Mucosa of gallbladder (tissue), 1 donor: Measurements from ENCODE around the gene MAPK8IP2. TPM values are rescaled to one million over a fixed set of nuclear protein-coding genes. Genes with fewer than 3 reads are reported as not detected.
"Not testable (repeated sequence)": the region's sequence is repeated elsewhere in the genome, so short reads cannot be mapped to it uniquely, and the experiment has no call there.

ENCODE experiments used
- DNase-seq: peaks from one replicate; pipeline ENCODE4 v3.0.0-alpha.2; 2020; ENCODE audit warnings: low spot score
- total RNA-seq: library from RNA; stranded (reverse); gene quantifications from one replicate; pipeline ENCODE4 v1.2.1, GENCODE V29; 2021
- donor health status: DM: no; HTN: no; CAD: no.

Gene MAPK8IP2
- total RNA-seq, 1 donor from 2014 or later: 0.89 TPM

- DNase-seq: no peak
Measured at GRCh38 chr22:50635591-50635990, 35.0 kb downstream of the MAPK8IP2 start.

- not testable (repeated sequence) for DNase-seq
Measured at GRCh38 chr22:50640296-50640695, 39.7 kb downstream of the MAPK8IP2 start.

GRCh38 chr22:50640857-50641647 is 40.5 kb downstream of the MAPK8IP2 start:
- DNase-seq: no peak

- no peak for DNase-seq
Measured at GRCh38 chr22:50641696-50642607, 41.4 kb downstream of the MAPK8IP2 start.

- DNase-seq: not testable (repeated sequence)
Measured at GRCh38 chr22:50643021-50643820, 42.6 kb downstream of the MAPK8IP2 start.

GRCh38 chr22:50643821-50644101 is 43.2 kb downstream of the MAPK8IP2 start:
- DNase-seq: not testable (repeated sequence)

GRCh38 chr22:50653256-50653655 is 52.7 kb downstream of the MAPK8IP2 start:
- DNase-seq: no peak

GRCh38 chr22:50654664-50655063 is 54.1 kb downstream of the MAPK8IP2 start:
- DNase-seq: not testable (repeated sequence)

- DNase-seq: no peak
Measured at GRCh38 chr22:50656122-50657070, 55.8 kb downstream of the MAPK8IP2 start.

- DNase-seq: no peak
Measured at GRCh38 chr22:50657925-50658324, 57.3 kb downstream of the MAPK8IP2 start.

- not testable (repeated sequence) for DNase-seq
Measured at GRCh38 chr22:50659711-50660110, 59.1 kb downstream of the MAPK8IP2 start.

- DNase-seq: no peak
Measured at GRCh38 chr22:50660306-50660705, 59.7 kb downstream of the MAPK8IP2 start.

Other genes starting within 250 kb of the MAPK8IP2 start
- gene SBF1, start 125.8 kb upstream of the MAPK8IP2 start, total RNA-seq: 95.8 TPM
- gene ADM2, start 119.2 kb upstream of the MAPK8IP2 start, total RNA-seq: 5.1 TPM
- 1.6 TPM for gene MIOX, start 113.9 kb upstream of the MAPK8IP2 start, total RNA-seq
- 89.1 TPM for gene LMF2, start 93.1 kb upstream of the MAPK8IP2 start, total RNA-seq
- gene NCAPH2, start 92.6 kb upstream of the MAPK8IP2 start, total RNA-seq: 35.2 TPM
- 1.3 TPM for gene SCO2, start 75.2 kb upstream of the MAPK8IP2 start, total RNA-seq
- 34.8 TPM for gene TYMP, start 70.8 kb upstream of the MAPK8IP2 start, total RNA-seq
- gene KLHDC7B, start 54.9 kb upstream of the MAPK8IP2 start, total RNA-seq: 0.17 TPM
- gene SYCE3, start 37.9 kb upstream of the MAPK8IP2 start, total RNA-seq: not detected
- 32.4 TPM for gene CPT1B, start 22.4 kb upstream of the MAPK8IP2 start, total RNA-seq
- 106 TPM for gene CHKB, start 17.9 kb upstream of the MAPK8IP2 start, total RNA-seq
- gene ARSA, start 27.4 kb downstream of the MAPK8IP2 start, total RNA-seq: 113 TPM
- 21.8 TPM for gene SHANK3, start 72.0 kb downstream of the MAPK8IP2 start, total RNA-seq
- gene ACR, start 137.4 kb downstream of the MAPK8IP2 start, total RNA-seq: 0.92 TPM
- gene RABL2B, start 182.8 kb downstream of the MAPK8IP2 start, total RNA-seq: 38.3 TPM